Prostate gland (tissue), 2 donors: ENCODE data around the gene YWHAQ.

Experiments
- CTCF ChIP-seq, 4 experiments: fragments of 200-600 bp in 2 of 4; fragments of 450-650 bp in 2 of 4; sonication (generic) in 2 of 4; IDR thresholded peaks; 1 replicate in 3 of 4; 2 replicates in 1 of 4; pipeline ENCODE4 v1.5.1; 2016 to 2019; ENCODE audit warnings: antibody characterized with exemption in 4 of 4, mild to moderate bottlenecking in 2 of 4, moderate library complexity in 2 of 4
- POLR2AphosphoS5 ChIP-seq: sonication (generic); formaldehyde crosslinking; IDR thresholded peaks from one replicate; pipeline ENCODE4 v1.6.1; 2017; ENCODE audit warnings: antibody characterized with exemption

- TF ChIP-seq CTCF (IDR thresholded peaks at IDR 0.05) (no peak), POLR2AphosphoS5 (no peak)
Measured at GRCh38 chr2:9574331-9574730, 56.5 kb downstream of the YWHAQ start.
